HG03039 (cell line): ENCODE results near the gene PAOX.
A peak's percentile ranks its signal among the peaks of the same experiment; 100 is the strongest.

ENCODE experiments used
- ATAC-seq: cut with Tn5 transposase; IDR thresholded peaks from one replicate; pipeline ENCODE4 v1.9.1; 2021; ENCODE audit warnings: mild to moderate bottlenecking, moderate library complexity; ENCODE audit not compliant: unreplicated experiment

PAOX gene

GRCh38 chr10:133379152-133379800 lies at the start of gene PAOX:
TSS of gene PAOX (plus strand) at chr10:133379262. CDS start at chr10:133379317, 55 bp downstream.
- peak; percentile 53 for ATAC-seq

- ATAC-seq: no peak
These were observed 49.4 kb upstream of the PAOX start for GRCh38 chr10:133329491-133330202.

GRCh38 chr10:133332936-133333699 lies 45.9 kb upstream of the PAOX start:
- ATAC-seq: no peak

GRCh38 chr10:133334503-133335245 lies 44.4 kb upstream of the PAOX start:
- ATAC-seq: no peak

GRCh38 chr10:133335246-133336117 lies 43.6 kb upstream of the PAOX start:
- no peak for ATAC-seq

- no peak for ATAC-seq
These were observed 42.9 kb upstream of the PAOX start for GRCh38 chr10:133336118-133336576.

- no peak for ATAC-seq
These were observed 42.3 kb upstream of the PAOX start, which contains the start of gene CALY for GRCh38 chr10:133336577-133337369. TSS of gene CALY (minus strand) at chr10:133336896. CDS start at chr10:133328989, 7,907 bp downstream.

- no peak for ATAC-seq
These were observed 41.7 kb upstream of the PAOX start for GRCh38 chr10:133337370-133337725.

GRCh38 chr10:133338080-133339071 lies 40.7 kb upstream of the PAOX start:
- ATAC-seq: no peak

GRCh38 chr10:133339708-133340380 lies 39.2 kb upstream of the PAOX start:
- no peak for ATAC-seq

GRCh38 chr10:133341983-133342382 lies 37.1 kb upstream of the PAOX start:
- ATAC-seq: no peak

- ATAC-seq: no peak
These were observed 36.1 kb upstream of the PAOX start for GRCh38 chr10:133342942-133343341.

GRCh38 chr10:133343558-133343957 lies 35.5 kb upstream of the PAOX start:
- ATAC-seq: no peak

- ATAC-seq: no peak
These were observed 34.8 kb upstream of the PAOX start for GRCh38 chr10:133344236-133344635.

- no peak for ATAC-seq
These were observed 32.6 kb upstream of the PAOX start for GRCh38 chr10:133346413-133346812.

GRCh38 chr10:133347710-133348517 lies 31.1 kb upstream of the PAOX start:
- no peak for ATAC-seq

- ATAC-seq: no peak
These were observed 29.9 kb upstream of the PAOX start for GRCh38 chr10:133349160-133349568.
